Measurements from ENCODE around the gene TICRR. TPM values are rescaled to one million over a fixed set of nuclear protein-coding genes. Genes with fewer than 3 reads are reported as not detected.

TICRR gene
- total RNA-seq, 1 experiment from 2014 or later: 8.5 TPM

DNA sequence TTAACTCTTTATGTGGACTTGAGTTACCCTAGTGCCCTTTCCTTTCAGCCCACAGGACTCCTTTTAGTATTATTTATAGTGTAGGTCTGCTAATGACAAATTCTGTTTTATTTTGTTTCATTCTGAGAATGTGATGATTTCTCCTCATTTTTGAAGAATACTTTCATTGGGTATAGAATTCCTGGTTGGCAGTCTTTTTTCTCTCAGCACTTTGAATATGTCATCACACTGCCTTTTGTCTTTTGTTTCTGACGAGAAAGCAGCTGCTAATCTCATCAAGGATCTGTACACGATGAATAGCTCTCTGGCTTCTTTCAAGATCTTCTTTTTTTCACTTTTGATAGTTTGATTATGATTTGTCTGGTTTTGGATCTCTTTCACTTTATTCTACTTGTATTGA is 37.8 kb downstream of the TICRR start:
- Mint-ChIP-seq H3K27ac (ENCODE audit: low read depth, unreplicated experiment) (peak overlapping the region; percentile 78), H3K9me3 (ENCODE audit: unreplicated experiment) (peaks cover 10% of the 10 kb centered on the region), H3K4me1 (ENCODE audit: insufficient read depth, unreplicated experiment) (peaks cover 11% of the 10 kb centered on the region), H3K27me3 (ENCODE audit: insufficient read depth, unreplicated experiment) (no peaks in the 10 kb centered on the region), H3K4me3 (ENCODE audit: unreplicated experiment) (no peak overlapping the region), H3K36me3 (ENCODE audit: insufficient read depth, unreplicated experiment) (peaks cover 45% of the 10 kb centered on the region)
- TF ChIP-seq, protein P1, sequence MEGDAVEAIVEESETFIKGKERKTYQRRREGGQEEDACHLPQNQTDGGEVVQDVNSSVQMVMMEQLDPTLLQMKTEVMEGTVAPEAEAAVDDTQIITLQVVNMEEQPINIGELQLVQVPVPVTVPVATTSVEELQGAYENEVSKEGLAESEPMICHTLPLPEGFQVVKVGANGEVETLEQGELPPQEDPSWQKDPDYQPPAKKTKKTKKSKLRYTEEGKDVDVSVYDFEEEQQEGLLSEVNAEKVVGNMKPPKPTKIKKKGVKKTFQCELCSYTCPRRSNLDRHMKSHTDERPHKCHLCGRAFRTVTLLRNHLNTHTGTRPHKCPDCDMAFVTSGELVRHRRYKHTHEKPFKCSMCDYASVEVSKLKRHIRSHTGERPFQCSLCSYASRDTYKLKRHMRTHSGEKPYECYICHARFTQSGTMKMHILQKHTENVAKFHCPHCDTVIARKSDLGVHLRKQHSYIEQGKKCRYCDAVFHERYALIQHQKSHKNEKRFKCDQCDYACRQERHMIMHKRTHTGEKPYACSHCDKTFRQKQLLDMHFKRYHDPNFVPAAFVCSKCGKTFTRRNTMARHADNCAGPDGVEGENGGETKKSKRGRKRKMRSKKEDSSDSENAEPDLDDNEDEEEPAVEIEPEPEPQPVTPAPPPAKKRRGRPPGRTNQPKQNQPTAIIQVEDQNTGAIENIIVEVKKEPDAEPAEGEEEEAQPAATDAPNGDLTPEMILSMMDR (IDR thresholded peaks at IDR 0.05; ENCODE audit: unreplicated experiment): no peak
- ChIA-PET POLR2A (no interaction called here), CTCF (interaction anchor here (0.6 to 0.7 kb wide), 2 partner anchors 36 to 55 kb away, joined by 4 read pairs; no protein-coding TSS in a partner anchor)
- intact Hi-C loops (cut with micrococcal nuclease): no loop called here
- BruUV-seq (replicated peaks): no TSS peak
- DNase-seq (ENCODE audit: unreplicated experiment): no peak

DNA sequence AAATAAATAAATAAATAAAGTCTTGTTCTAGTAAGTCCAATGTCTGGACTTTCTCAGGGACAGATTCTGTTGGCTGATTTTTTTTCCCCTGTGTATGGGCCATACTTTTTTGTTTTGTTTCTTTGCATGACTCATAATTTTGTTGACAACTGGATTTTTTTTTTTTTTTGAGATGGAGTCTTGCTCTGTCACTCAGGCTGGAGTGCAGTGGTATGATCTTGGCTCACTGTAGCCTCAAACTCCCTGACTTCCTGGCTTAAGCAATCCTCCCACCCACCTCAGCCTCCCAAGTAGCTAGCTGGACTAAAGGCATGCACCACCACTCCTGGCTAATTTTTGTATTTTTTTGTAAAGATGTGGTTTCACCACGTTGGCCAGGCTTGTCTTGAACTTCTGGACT is 38.9 kb downstream of the TICRR start:
- no peaks in the 10 kb centered on the region for H3K27me3 Mint-ChIP-seq (ENCODE audit: insufficient read depth, unreplicated experiment)
- no peak overlapping the region for H3K27ac Mint-ChIP-seq (ENCODE audit: low read depth, unreplicated experiment)
- peaks cover 10% of the 10 kb centered on the region for H3K9me3 Mint-ChIP-seq (ENCODE audit: unreplicated experiment)
- TF ChIP-seq, protein P1 (IDR thresholded peaks at IDR 0.05; ENCODE audit: unreplicated experiment): no peak
- no TSS peak for BruUV-seq (replicated peaks)
- peak; percentile 24 for DNase-seq (ENCODE audit: unreplicated experiment)
- H3K4me1 Mint-ChIP-seq (ENCODE audit: insufficient read depth, unreplicated experiment): peaks cover 11% of the 10 kb centered on the region
- ChIA-PET CTCF (interaction anchor here (1.8 kb wide), 1 partner anchor 34 kb away, joined by 4 read pairs; no protein-coding TSS in a partner anchor), POLR2A (no interaction called here)
- peaks cover 40% of the 10 kb centered on the region for H3K36me3 Mint-ChIP-seq (ENCODE audit: insufficient read depth, unreplicated experiment)
- no peak overlapping the region for H3K4me3 Mint-ChIP-seq (ENCODE audit: unreplicated experiment)
- intact Hi-C loops (cut with micrococcal nuclease): no loop called here

DNA sequence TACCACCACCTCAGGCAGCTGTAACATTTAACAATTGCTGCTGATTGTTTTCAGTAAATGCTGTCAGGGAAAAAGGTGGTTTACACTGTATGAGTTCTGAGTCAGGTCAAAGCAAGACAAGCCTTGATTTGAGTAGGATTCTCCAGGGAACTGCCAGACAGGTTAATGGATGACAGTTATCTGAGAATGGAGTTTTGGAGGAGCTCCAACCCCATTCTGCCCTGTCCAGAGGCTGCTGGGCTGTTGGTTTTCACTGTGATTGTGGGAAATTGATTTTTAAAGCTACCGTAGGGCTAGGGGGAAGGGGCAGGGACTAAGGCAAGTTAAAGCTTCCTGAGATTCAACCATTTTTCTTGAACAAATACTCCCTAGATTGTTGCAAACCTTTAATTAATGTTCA is 39.9 kb downstream of the TICRR start:
- BruUV-seq (replicated peaks): no TSS peak
- Mint-ChIP-seq H3K4me1 (ENCODE audit: insufficient read depth, unreplicated experiment) (peaks cover 11% of the 10 kb centered on the region), H3K4me3 (ENCODE audit: unreplicated experiment) (no peak overlapping the region), H3K36me3 (ENCODE audit: insufficient read depth, unreplicated experiment) (peaks cover 33% of the 10 kb centered on the region), H3K27me3 (ENCODE audit: insufficient read depth, unreplicated experiment) (no peaks in the 10 kb centered on the region), H3K9me3 (ENCODE audit: unreplicated experiment) (peaks cover 10% of the 10 kb centered on the region), H3K27ac (ENCODE audit: low read depth, unreplicated experiment) (no peak overlapping the region)
- TF ChIP-seq, protein P1 (IDR thresholded peaks at IDR 0.05; ENCODE audit: unreplicated experiment): no peak
- CTCF ChIA-PET: interaction anchor here (0.6 to 1.8 kb wide), 4 partner anchors 33 to 257 kb away, joined by 3 to 4 read pairs (median 4); no protein-coding TSS in a partner anchor
- POLR2A ChIA-PET: no interaction called here
- intact Hi-C loops (cut with micrococcal nuclease): no loop called here
- no peak for DNase-seq (ENCODE audit: unreplicated experiment)

DNA sequence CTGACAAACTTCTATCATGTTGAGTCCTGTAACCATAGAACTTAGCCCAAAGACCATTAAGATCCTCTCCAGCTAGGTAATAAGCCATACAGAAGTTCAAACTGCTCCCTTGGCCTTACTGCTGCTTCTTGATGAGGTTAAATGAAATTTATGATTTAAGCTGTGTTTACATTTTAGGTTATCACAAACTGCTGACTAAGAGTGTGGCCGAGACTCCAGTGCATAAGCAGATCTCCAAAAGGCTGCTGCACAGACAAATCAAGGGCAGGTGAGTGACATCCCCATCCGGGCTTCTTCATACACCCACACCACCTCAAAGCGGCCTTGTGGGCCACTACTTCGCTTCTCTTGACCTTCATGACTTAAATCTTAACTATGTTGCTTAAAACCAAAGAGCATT is 41.0 kb downstream of the TICRR start:
- TF ChIP-seq, protein P1 (IDR thresholded peaks at IDR 0.05; ENCODE audit: unreplicated experiment): no peak
- Mint-ChIP-seq H3K4me3 (ENCODE audit: unreplicated experiment) (no peak overlapping the region), H3K9me3 (ENCODE audit: unreplicated experiment) (peaks cover 10% of the 10 kb centered on the region), H3K4me1 (ENCODE audit: insufficient read depth, unreplicated experiment) (peaks cover 4% of the 10 kb centered on the region), H3K27me3 (ENCODE audit: insufficient read depth, unreplicated experiment) (no peaks in the 10 kb centered on the region), H3K36me3 (ENCODE audit: insufficient read depth, unreplicated experiment) (peaks cover 29% of the 10 kb centered on the region), H3K27ac (ENCODE audit: low read depth, unreplicated experiment) (no peak overlapping the region)
- ChIA-PET POLR2A (interaction anchor here (1.0 to 1.1 kb wide), 2 partner anchors 8 to 47 kb away, joined by 3 to 4 read pairs; no protein-coding TSS in a partner anchor), CTCF (interaction anchor here (1.0 kb wide), 1 partner anchor 31 kb away, joined by 3 read pairs; no protein-coding TSS in a partner anchor)
- DNase-seq (ENCODE audit: unreplicated experiment): no peak
- no TSS peak for BruUV-seq (replicated peaks)
- intact Hi-C loops (cut with micrococcal nuclease): no loop called here
